Activated naive CD8-positive, alpha-beta T cell treated with anti-CD3 and anti-CD28 coated beads, Interleukin-2, amount 10 ng/mL, durations not matched to agents 7 days and 5 days (primary cell): Measurements from ENCODE around the gene RSRP1. TPM values are rescaled to one million over a fixed set of nuclear protein-coding genes. Genes with fewer than 3 reads are reported as not detected.
A peak's percentile ranks its signal among the peaks of the same experiment; 100 is the strongest.
"Not testable (repeated sequence)": the region's sequence is repeated elsewhere in the genome, so short reads cannot be mapped to it uniquely, and the experiment has no call there.

Experiments used
- ATAC-seq: fragments of 150-1000 bp; cut with Tn5 transposase; one replicate; pipeline ENCODE4 v1.10.0; 2021; ENCODE audit warnings: low read depth, moderate library complexity
- POLR2A ChIA-PET: fragments of 350-600 bp; sonication (Branson Sonifier 250); formaldehyde crosslinking; loops from one replicate; lab custom pipeline; 2021; ENCODE audit warnings: antibody characterized with exemption; lab: Charles Lee
- DNase-seq: peaks from one replicate; pipeline ENCODE4 v3.0.0; 2021
- H3K27ac Mint-ChIP-seq: one replicate; pipeline ENCODE4 v1.8.0; 2022; ENCODE audit warnings: mild to moderate bottlenecking, mixed read lengths
- H3K27me3 Mint-ChIP-seq: one replicate; pipeline ENCODE4 v1.8.0; 2022; ENCODE audit warnings: mild to moderate bottlenecking, moderate library complexity, mixed read lengths
- H3K36me3 Mint-ChIP-seq: one replicate; pipeline ENCODE4 v1.8.0; 2021; ENCODE audit warnings: mild to moderate bottlenecking, mixed read lengths
- H3K4me1 Mint-ChIP-seq: one replicate; pipeline ENCODE4 v1.8.0; 2021; ENCODE audit warnings: mixed read lengths
- H3K4me3 Mint-ChIP-seq: one replicate; pipeline ENCODE4 v1.8.0; 2022; ENCODE audit warnings: mild to moderate bottlenecking, moderate library complexity, mixed read lengths
- H3K9me3 Mint-ChIP-seq: one replicate; pipeline ENCODE4 v1.8.0; 2021; ENCODE audit warnings: mixed read lengths
- total RNA-seq, 2 experiments: library from RNA; stranded (reverse); gene quantifications; one replicate each; pipeline ENCODE4 v1.2.3, GENCODE V29; 2021

Gene RSRP1
- total RNA-seq, 2 experiments from 2014 or later: 292 to 305 TPM

DNA sequence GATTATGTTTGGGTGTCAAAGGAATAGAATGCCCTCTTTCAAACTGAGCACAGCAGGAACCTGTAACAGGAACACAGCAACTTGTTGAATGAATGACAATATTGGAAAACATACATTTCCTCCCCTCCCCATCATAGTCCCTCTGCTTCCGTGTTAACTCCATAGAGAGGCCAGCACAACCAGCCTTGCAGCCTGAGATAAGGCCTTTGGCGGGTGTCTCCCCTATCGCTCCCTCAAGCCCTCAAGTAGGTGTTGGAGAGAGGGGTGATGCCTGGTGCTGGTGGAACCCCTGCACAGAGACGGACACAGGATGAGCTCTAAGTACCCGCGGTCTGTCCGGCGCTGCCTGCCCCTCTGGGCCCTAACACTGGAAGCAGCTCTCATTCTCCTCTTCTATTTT is 25.0 kb upstream of the RSRP1 start, which contains the start of gene RHD:
TSS of gene RHD (plus strand) at position 272 of the 400 bp plus-strand sequence. CDS start at position 311, 39 bp downstream.
- not testable (repeated sequence) for H3K36me3 Mint-ChIP-seq, H3K27me3 Mint-ChIP-seq, H3K4me1 Mint-ChIP-seq

DNA sequence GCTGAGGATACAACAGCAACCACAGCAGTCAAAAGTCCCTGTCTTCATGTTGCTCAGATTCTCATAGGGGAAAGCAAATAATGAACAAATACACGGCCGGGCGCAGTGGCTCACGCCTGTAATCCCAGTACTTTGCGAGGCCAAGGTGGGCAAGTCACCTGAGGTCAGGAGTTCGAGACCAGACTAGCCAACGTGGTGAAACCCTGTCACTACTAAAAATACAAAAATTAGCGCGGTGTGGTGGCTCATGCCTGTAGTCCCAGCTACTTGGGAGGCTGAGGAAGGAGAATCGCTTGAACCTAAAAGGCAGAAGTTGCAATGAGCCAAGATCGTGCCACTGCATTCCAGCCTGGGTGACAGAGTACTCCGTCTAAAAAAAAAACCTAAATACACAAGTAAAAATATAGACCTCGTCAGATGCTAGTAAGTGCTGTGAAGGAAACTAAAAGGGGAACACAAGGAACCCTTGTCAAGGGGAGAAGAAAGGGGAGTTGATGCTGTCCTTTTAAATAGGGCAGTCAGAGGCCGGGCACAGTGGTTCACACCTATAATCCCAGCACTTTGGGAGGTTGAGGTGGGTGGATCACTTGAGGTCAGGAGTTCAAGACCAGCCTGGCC is 21.0 kb upstream of the RSRP1 start:
- H3K27ac Mint-ChIP-seq: peak overlapping the region; percentile 64

More for the DNA sequence above, 25.0 kb upstream of the RSRP1 start, which contains the start of gene RHD:
- DNase-seq, H3K4me3 Mint-ChIP-seq, H3K27ac Mint-ChIP-seq, ATAC-seq, H3K9me3 Mint-ChIP-seq, POLR2A ChIA-PET: not testable (repeated sequence)

DNA sequence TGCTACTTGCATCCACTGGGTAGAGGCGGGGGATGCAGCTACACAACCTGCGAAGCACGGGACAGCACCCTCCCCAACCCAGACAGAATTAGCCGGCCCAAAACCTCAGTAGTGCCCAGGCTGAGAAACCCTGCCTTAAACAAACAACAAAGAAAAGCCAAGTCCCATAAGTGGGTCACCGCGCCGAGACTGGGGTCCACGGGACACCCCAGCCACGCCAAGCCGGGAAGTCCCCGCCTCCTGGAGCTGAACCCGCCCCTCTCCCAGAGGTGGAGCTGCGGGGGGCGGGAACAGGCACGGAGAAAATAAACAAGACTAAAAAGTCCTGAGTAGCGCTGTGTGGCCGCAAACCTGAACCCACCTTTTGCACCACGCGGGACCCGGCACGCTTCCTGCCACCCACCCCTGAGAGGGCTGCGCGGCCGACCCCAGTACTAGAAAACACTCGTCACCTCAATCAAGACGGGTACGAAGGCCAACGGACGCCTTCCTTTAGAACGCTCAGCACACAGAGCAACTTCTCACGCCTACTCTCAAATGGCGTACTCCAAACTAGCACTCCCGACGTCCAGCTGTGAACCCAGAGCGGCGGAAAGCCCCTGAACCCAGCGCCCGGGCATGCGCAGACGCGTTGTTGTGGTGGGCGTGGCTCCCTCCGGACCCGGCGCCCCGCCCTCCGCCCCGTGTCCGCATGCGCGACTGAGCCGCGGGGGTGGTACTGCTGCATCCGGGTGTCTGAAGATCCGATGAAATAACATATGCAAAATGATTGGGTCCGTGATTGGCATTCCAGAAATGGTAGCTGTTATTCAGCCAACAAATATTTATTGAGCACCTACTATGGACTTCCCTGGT is 20.3 kb upstream of the RSRP1 start:
- Mint-ChIP-seq H3K4me3 (peak overlapping the region; percentile 78), H3K27ac (peak overlapping the region; percentile 64)
- not testable (repeated sequence) for H3K4me1 Mint-ChIP-seq, H3K9me3 Mint-ChIP-seq, H3K36me3 Mint-ChIP-seq, H3K27me3 Mint-ChIP-seq
- DNase-seq: peak; percentile 84
- peak; percentile 86 for ATAC-seq
- POLR2A ChIA-PET: interaction anchor here (0.6 kb wide), 1 partner anchor 20 kb away, joined by 3 read pairs; the partner anchor contains the start of gene RSRP1

More for the DNA sequence above, 21.0 kb upstream of the RSRP1 start:
- H3K27me3 Mint-ChIP-seq, ATAC-seq, DNase-seq, H3K9me3 Mint-ChIP-seq, H3K4me1 Mint-ChIP-seq, H3K36me3 Mint-ChIP-seq: not testable (repeated sequence)
- H3K4me3 Mint-ChIP-seq: peak overlapping the region; percentile 78
- POLR2A ChIA-PET: interaction anchor here (0.6 kb wide), 1 partner anchor 21 kb away, joined by 3 read pairs; the partner anchor contains the start of gene RSRP1

DNA sequence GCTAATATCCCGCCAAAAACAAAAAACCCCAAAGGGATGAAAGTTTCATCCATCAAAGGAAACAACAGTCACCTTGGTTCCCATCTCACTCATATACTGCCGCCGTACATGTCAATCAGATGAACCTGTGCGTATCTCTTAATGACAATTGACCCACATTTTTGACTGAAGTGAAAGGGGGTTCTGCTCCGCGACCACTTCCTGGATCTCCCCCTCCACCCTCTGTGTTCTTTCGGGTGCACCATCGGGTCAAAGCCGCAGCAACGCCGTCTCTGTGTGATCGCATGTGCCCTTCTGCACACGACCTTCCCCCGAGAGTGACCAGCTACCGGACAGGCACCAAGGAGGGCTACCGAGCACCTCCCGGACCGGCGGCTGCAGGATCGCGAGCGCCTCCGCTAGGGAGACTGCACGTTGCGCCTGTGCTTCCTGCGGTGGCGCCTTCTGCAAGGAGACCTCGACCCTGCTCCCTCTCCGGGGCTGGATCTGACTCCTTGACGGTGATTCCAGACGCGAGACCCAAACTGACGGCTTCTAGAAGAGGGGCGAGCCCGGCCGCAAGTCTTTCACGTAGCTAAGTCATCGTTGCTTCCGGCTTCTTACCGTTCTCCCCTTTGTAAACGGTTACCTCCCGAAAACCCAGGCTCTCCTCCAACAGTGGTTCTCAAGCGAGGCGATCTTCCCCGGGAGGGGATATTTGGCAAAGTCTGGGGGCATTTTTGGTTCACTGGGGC is 19.5 kb upstream of the RSRP1 start:
- DNase-seq (peak; percentile 39), ATAC-seq (peak; percentile 29)
- H3K27me3 Mint-ChIP-seq, POLR2A ChIA-PET, H3K36me3 Mint-ChIP-seq, H3K9me3 Mint-ChIP-seq, H3K4me1 Mint-ChIP-seq: not testable (repeated sequence)
- peak overlapping the region; percentile 87 for H3K4me3 Mint-ChIP-seq
- peak overlapping the region; percentile 84 for H3K27ac Mint-ChIP-seq

DNA sequence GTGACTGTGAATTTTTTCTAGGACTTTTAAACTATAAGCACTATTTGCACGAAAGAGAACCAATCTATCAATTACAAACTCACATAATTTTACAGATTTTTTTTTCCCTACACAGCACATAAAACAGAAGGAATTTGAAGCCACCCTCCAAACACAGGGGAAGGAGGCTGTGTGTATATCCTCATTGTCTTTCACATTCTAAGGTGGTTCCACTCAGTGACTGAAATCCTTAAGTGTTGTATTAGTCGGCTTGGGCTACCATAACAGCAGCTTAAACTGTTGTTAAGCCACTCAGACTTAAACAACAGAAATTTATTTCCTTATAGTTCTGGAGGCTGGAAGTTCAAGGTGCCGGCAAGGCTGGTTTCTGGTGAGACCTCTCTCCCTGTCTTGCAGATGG is 13.1 kb upstream of the RSRP1 start:
- ATAC-seq: not testable (repeated sequence)

DNA sequence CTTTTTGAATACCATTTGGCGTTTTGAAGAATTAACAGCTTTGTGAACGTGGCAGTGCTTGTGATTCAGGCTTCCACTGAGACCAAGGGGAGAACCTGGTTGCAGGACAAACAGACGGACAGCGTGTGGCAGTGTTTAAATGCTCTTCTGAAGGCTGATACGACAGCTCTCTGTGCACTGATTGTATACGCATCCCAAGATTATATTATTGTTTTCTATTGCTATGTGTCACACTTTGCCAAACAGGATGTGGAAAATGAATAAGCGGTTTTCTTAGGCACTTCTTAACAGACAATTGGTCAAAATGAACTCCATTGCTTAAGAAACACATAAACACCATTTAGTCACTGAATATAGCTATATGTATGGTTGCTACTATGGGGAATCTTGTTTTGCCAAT is 12.6 kb upstream of the RSRP1 start:
- H3K9me3 Mint-ChIP-seq, H3K27me3 Mint-ChIP-seq, H3K4me3 Mint-ChIP-seq, H3K27ac Mint-ChIP-seq, H3K4me1 Mint-ChIP-seq, DNase-seq, H3K36me3 Mint-ChIP-seq, POLR2A ChIA-PET: not testable (repeated sequence)
- ATAC-seq: peak; percentile 50

More for the DNA sequence above, 13.1 kb upstream of the RSRP1 start:
- H3K27me3 Mint-ChIP-seq, H3K4me1 Mint-ChIP-seq, H3K4me3 Mint-ChIP-seq, DNase-seq, H3K9me3 Mint-ChIP-seq, H3K27ac Mint-ChIP-seq, POLR2A ChIA-PET, H3K36me3 Mint-ChIP-seq: not testable (repeated sequence)

DNA sequence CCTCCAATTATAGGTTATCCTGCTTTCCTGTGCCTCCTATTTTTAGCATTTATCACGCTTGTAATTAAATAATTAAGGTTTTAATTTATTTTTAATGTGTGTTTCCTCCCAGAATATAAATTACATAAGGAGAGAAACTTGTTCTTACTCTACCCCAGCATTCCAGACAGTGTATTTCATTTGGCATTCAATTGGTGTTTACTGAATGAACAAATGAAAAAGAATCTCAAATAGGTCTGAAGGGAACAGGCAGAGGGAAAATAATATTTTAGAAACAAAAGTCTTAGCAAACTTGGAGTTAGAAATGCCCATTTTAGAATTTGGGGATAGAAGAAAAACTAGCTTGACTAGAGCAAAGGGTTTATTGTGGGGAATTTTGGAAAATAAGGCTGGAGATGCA is 9.9 kb upstream of the RSRP1 start:
- ATAC-seq: no peak
- POLR2A ChIA-PET: interaction anchor here (0.6 to 1.5 kb wide), 4 partner anchors 10 to 245 kb away, joined by 3 to 5 read pairs (median 4); partner anchors contain the start of gene RSRP1
- DNase-seq: no peak
- H3K27me3 Mint-ChIP-seq: no peaks in the 10 kb centered on the region
- no peak overlapping the region for H3K27ac Mint-ChIP-seq
- no peaks in the 10 kb centered on the region for H3K36me3 Mint-ChIP-seq
- H3K4me3 Mint-ChIP-seq: no peak overlapping the region
- peaks cover 4% of the 10 kb centered on the region for H3K4me1 Mint-ChIP-seq
- no peaks in the 10 kb centered on the region for H3K9me3 Mint-ChIP-seq

DNA sequence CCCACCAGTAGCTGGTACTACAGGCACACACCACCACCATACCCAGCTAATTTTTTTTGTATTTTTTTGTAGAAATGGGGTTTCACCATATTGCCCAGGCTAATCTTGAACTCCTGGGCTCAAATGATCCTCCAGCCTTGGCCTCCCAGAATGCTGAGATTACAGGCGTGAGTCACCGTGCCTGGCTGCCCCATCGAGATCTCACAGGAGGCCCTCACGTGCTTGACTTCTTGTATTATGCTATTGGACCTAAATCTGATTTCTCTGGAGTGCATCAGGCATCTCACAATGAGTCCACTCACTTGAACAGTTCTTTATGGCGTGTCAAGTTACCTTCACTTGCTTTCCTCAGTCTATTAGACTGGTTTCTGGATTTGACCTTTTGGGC is 9.3 kb upstream of the RSRP1 start:
- ATAC-seq (no peak), DNase-seq (no peak)
- H3K4me3 Mint-ChIP-seq: no peak overlapping the region
- H3K9me3 Mint-ChIP-seq: no peaks in the 10 kb centered on the region
- peaks cover 4% of the 10 kb centered on the region for H3K4me1 Mint-ChIP-seq
- POLR2A ChIA-PET: interaction anchor here (1.7 kb wide), 1 partner anchor 9 kb away, joined by 13 read pairs; the partner anchor contains the start of gene RSRP1
- no peak overlapping the region for H3K27ac Mint-ChIP-seq
- H3K36me3 Mint-ChIP-seq: no peaks in the 10 kb centered on the region
- H3K27me3 Mint-ChIP-seq: no peaks in the 10 kb centered on the region

DNA sequence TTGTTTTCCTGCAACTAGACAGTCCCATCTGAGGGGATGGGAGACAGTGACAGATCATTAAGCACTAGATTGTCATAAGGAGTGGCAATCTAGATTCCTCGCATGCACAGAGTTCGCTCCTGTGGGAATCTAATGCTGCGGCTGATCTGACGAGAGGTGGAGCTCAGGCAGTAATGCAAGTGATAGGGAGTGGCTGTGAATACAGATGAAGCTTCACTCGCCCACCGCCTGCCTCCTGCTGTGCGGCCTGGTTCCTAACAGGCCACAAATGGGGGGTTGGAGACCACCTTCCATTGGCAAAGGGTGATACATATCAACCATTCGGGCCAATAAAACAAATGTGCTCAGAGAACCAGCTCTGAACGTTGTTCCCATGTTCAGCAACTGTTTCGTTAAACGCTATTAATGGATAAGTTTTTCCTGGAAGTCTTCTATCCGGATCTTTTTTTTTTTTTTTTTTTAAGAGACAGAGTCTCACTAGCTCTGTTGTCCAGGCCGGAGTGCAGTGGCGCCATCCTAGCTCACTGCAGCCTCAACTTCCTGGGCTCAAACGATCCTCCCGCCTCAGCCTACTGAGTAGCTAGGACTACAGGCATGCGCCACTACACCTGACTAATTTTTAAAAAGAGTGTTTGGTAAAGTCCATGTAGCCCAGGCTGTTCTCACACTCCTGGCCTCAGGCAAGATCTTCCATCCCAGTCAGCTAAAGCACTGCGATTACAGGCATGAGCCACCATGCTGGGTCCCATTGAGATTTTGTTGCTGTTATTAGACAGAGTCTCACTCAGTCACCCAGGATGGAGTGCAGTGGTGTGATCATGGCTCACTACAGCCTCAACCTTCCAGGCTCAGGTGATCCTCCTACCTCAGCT is 8.7 kb upstream of the RSRP1 start:
- Mint-ChIP-seq H3K36me3 (no peaks in the 10 kb centered on the region), H3K27ac (no peak overlapping the region), H3K27me3 (no peaks in the 10 kb centered on the region), H3K4me1 (peaks cover 4% of the 10 kb centered on the region), H3K9me3 (no peaks in the 10 kb centered on the region), H3K4me3 (no peak overlapping the region)
- no peak for ATAC-seq
- no peak for DNase-seq
- POLR2A ChIA-PET: interaction anchor here (1.7 kb wide), 1 partner anchor 9 kb away, joined by 13 read pairs; the partner anchor contains the start of gene RSRP1

DNA sequence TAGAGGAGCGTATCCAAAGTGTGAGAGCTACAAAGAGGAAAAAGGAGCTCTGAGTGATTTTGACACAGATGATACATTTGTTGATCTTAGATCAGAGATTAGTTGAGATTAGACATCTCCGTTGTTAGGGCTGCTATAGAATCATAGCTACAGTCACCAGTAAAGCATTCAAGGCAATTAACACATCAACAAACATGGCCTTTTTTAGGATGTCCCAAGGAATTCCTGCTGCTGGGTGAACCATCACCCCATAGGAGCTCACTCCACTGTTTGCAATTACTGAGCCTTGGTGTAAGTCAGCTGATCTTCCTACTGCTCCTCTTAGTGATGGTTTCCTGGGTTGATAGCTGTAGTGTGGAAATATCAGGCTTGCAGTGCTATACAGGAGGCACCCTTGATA is 6.7 kb upstream of the RSRP1 start:
- POLR2A ChIA-PET: interaction anchor here (0.9 kb wide), 1 partner anchor 9 kb away, joined by 3 read pairs; no protein-coding TSS in a partner anchor
- ATAC-seq: no peak
- no peaks in the 10 kb centered on the region for H3K36me3 Mint-ChIP-seq
- H3K9me3 Mint-ChIP-seq: no peaks in the 10 kb centered on the region
- DNase-seq: no peak
- no peak overlapping the region for H3K27ac Mint-ChIP-seq
- no peaks in the 10 kb centered on the region for H3K27me3 Mint-ChIP-seq
- H3K4me3 Mint-ChIP-seq: no peak overlapping the region
- H3K4me1 Mint-ChIP-seq: no peaks in the 10 kb centered on the region

DNA sequence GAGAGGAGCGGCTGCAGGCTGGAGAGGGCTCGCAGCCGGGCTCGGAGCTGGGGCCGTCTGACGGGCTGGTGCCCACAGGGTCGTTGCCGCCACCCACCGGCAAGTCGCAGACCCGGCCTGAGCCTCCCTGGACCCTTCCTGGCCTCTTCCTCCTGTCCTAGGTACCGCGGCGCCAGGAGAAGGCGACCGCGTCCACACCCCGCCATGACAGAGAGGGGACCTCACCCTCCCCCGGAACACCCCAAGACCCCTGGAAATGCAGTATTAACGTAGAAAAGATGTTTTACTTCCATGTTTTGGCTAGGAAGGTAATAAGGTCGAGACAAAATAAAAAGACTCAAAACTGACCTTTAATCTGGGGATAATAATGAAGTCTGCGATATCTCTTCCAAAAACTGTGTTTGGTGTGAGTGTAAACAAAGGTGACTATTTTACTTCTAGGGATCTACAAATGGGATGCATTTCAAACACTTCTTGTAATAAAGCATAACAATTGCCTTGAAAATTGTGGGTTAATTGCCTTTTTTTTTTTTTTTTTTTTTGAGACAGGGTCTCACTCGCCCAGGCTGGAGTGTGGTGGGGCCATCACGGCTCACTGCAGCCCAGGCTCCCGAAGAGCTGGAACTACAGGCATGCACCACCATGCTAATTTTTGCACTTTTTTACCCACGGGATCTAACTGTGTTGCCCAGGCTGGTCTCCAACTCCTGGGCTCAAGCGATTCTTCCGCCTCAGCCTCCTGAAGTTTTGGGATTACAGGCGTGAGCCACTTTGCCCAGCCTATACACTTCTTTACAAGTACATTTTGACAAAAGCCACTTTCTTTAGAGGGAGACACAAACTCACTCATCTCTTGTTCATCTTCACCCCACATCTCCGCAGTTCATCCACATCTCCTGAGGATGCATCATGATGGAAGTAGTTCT is 838 bp upstream of the RSRP1 start:
- DNase-seq: no peak
- POLR2A ChIA-PET: interaction anchor here (0.6 to 4.2 kb wide), 28 partner anchors 8 to 744 kb away, joined by 3 to 82 read pairs (median 4); partner anchors contain the start of genes MACO1, MTFR1L, SYF2 and TMEM50A
- Mint-ChIP-seq H3K27ac (peak overlapping the region; percentile 99), H3K4me3 (peak overlapping the region; percentile 90), H3K36me3 (peaks cover 28% of the 10 kb centered on the region), H3K9me3 (no peaks in the 10 kb centered on the region), H3K4me1 (peaks cover 30% of the 10 kb centered on the region), H3K27me3 (no peaks in the 10 kb centered on the region)
- no peak for ATAC-seq
